ENCODE data around the gene CSTPP1. TPM values are rescaled to one million over a fixed set of nuclear protein-coding genes. Genes with fewer than 3 reads are reported as not detected.

The CSTPP1 gene
- total and polyA plus RNA-seq, 2 of the 4 experiments (the other 2 are of a cell fraction), result 22.0 to 35.7 TPM

- Histone ChIP-seq H3K4me2 (ENCODE audit: low read depth, low read length) (no peak overlapping the region), H3K79me1 (ENCODE audit: low read depth in 1 of 2, low read length in 2 of 2) (no peaks in the 10 kb centered on the region; a peak in 1 of 4 replicates), H3K27me3 (ENCODE audit: control insufficient read depth, insufficient read depth, low read length) (no peaks in the 10 kb centered on the region), H3K18ac (ENCODE audit: low read depth, low read length) (no peak overlapping the region), H2AK5ac (ENCODE audit: low read depth, low read length) (no peak overlapping the region), H2BK120ac (ENCODE audit: low read depth, low read length) (no peak overlapping the region), H2BK20ac (ENCODE audit: low read depth, low read length) (no peak overlapping the region), H3K4ac (ENCODE audit: low read depth, low read length) (no peak overlapping the region), H4K8ac (ENCODE audit: low read depth in 2 of 2, low read length in 2 of 2) (no peak overlapping the region), H4K5ac (ENCODE audit: low read depth, low read length) (no peak overlapping the region), H3K9me1 (ENCODE audit: insufficient read depth, low read length) (no peaks in the 10 kb centered on the region; the same call in 1 of the 2 replicates), H2AK9ac (replicated peaks; ENCODE audit: low read depth, low read length, poor library complexity) (no peak overlapping the region), H4K20me1 (ENCODE audit: insufficient read depth, low read length) (no peaks in the 10 kb centered on the region; the same call in 1 of the 2 replicates), H3K9ac (ENCODE audit: low read depth, low read length) (no peak overlapping the region), H3K36me3 (ENCODE audit: control insufficient read depth, insufficient read depth, low read length) (no peaks in the 10 kb centered on the region), H4K91ac (ENCODE audit: insufficient read depth, low read depth, low read length) (no peak overlapping the region), H3K56ac (ENCODE audit: extremely low read depth, insufficient read depth, low read length) (no peak overlapping the region), H2BK5ac (ENCODE audit: low read depth, low read length, poor library complexity, severe bottlenecking) (no peak overlapping the region), H3K23ac (ENCODE audit: low read depth, low read length) (no peak overlapping the region), H3K14ac (replicated peaks; ENCODE audit: low read depth, low read length) (no peak overlapping the region), H2AFZ (replicated peaks; ENCODE audit: low read length, poor library complexity) (no peak overlapping the region), H3K27ac (ENCODE audit: insufficient read depth, low read length) (no peak overlapping the region), H3K4me3 (ENCODE audit: insufficient read depth, low read depth, low read length) (no peak overlapping the region), H3K9me3 (ENCODE audit: control insufficient read depth, insufficient read depth, low read length) (no peaks in the 10 kb centered on the region), H2BK15ac (ENCODE audit: low read depth, low read length) (no peak overlapping the region), H3K4me1 (ENCODE audit: control insufficient read depth, insufficient read depth, low read length) (no peaks in the 10 kb centered on the region)
- POLR2A ChIA-PET (ENCODE audit: unreplicated experiment), result no interaction called here
- no peak for ATAC-seq (ENCODE audit: low read depth)
- in situ Hi-C loops (cut with MboI; ENCODE audit: low sequenced_read_pairs), result no loop called here
- intact Hi-C loops (cut with micrococcal nuclease), result no loop called here
- TF ChIP-seq RAD21 (IDR thresholded peaks at IDR 0.05; ENCODE audit: low read length), result no peak
- no peak for TF ChIP-seq CEBPB (IDR thresholded peaks at IDR 0.05; ENCODE audit: low read depth, low read length)
- TF ChIP-seq, protein P1, sequence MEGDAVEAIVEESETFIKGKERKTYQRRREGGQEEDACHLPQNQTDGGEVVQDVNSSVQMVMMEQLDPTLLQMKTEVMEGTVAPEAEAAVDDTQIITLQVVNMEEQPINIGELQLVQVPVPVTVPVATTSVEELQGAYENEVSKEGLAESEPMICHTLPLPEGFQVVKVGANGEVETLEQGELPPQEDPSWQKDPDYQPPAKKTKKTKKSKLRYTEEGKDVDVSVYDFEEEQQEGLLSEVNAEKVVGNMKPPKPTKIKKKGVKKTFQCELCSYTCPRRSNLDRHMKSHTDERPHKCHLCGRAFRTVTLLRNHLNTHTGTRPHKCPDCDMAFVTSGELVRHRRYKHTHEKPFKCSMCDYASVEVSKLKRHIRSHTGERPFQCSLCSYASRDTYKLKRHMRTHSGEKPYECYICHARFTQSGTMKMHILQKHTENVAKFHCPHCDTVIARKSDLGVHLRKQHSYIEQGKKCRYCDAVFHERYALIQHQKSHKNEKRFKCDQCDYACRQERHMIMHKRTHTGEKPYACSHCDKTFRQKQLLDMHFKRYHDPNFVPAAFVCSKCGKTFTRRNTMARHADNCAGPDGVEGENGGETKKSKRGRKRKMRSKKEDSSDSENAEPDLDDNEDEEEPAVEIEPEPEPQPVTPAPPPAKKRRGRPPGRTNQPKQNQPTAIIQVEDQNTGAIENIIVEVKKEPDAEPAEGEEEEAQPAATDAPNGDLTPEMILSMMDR (conservative IDR thresholded peaks at IDR 0.05; ENCODE audit: low read depth, low read length), result no peak
- no peak for TF ChIP-seq SMC3 (IDR thresholded peaks at IDR 0.05; ENCODE audit: low read depth, low read length)
- no peak for TF ChIP-seq RFX5 (IDR thresholded peaks at IDR 0.05; ENCODE audit: low read depth, low read length)
- TF ChIP-seq CHD1 (IDR thresholded peaks at IDR 0.05; ENCODE audit: low read depth, low read length), result no peak
- no peak for TF ChIP-seq RCOR1 (IDR thresholded peaks at IDR 0.05; ENCODE audit: insufficient replicate concordance, low read length)
- no peak for TF ChIP-seq MXI1 (IDR thresholded peaks at IDR 0.05; ENCODE audit: borderline replicate concordance, low read depth, low read length)
- TF ChIP-seq MAZ (IDR thresholded peaks at IDR 0.05; ENCODE audit: borderline replicate concordance, low read depth, low read length), result no peak
- no peak for TF ChIP-seq USF2 (IDR thresholded peaks at IDR 0.05; ENCODE audit: low read depth, low read length)
- WGBS, 2 experiments (ENCODE audit: extremely low coverage in 2 of 2, insufficient read length in 1 of 2), result 91% methylated on average over 2 of the region's 2 CpGs; no CpG with 5 or more reads in 1 of the 2 experiments
- DNase-seq, result no peak
- CTCF ChIA-PET, result interaction anchor here (0.5 to 0.6 kb wide), 2 partner anchors 19 to 739 kb away, joined by 3 to 5 read pairs; no protein-coding TSS in a partner anchor
- no TSS peak for BruUV-seq (replicated peaks)
- dilution Hi-C loops (cut with HindIII; ENCODE audit: low sequenced_read_pairs, unreplicated experiment), result no loop called here
Measured at GRCh38 chr11:47123094-47123493, 186.5 kb downstream of the CSTPP1 start.
